Measurements from ENCODE around the gene PPP6R1.

The PPP6R1 gene

DNA sequence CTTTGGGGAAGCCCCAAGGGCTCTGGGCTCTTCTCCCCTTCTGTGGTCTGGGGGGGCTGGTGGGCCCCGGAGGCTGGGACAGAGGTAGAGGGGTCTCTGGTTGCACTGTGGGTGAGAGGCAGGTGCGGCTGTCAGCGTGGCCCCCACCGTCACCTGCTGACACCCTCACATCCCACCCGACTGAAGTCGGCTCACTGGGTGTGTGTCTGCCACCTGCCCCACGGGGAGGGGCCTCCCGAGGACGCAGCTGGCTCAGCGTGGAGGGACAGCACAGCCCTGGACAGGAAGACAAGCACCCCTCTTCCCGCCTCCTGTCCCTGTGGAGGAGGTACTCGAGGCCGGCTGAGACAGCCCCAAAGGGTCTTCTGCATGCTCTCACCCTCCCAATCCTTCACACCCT lies 28.0 kb downstream of the PPP6R1 start:
- TF ChIP-seq TAF1 (IDR thresholded peaks at IDR 0.05; ENCODE audit: low read depth): no peak
- TF ChIP-seq USF1 (IDR thresholded peaks at IDR 0.05): no peak
- no peak for TF ChIP-seq TCF12 (IDR thresholded peaks at IDR 0.05; ENCODE audit: low read depth)
- no peak for TF ChIP-seq NFIC (IDR thresholded peaks at IDR 0.05)
- no peak for TF ChIP-seq EP300 (IDR thresholded peaks at IDR 0.05; ENCODE audit: borderline replicate concordance)
- TF ChIP-seq, protein P1, sequence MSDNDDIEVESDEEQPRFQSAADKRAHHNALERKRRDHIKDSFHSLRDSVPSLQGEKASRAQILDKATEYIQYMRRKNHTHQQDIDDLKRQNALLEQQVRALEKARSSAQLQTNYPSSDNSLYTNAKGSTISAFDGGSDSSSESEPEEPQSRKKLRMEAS (IDR thresholded peaks at IDR 0.05): no peak
- TF ChIP-seq EGR1 (IDR thresholded peaks at IDR 0.05): no peak
- no peak for TF ChIP-seq CREB1 (IDR thresholded peaks at IDR 0.05; ENCODE audit: low read depth)
- no peak for TF ChIP-seq REST (IDR thresholded peaks at IDR 0.05; ENCODE audit: low read depth)
- no peak for TF ChIP-seq YY1 (IDR thresholded peaks at IDR 0.05; ENCODE audit: low read depth)
- no peak for TF ChIP-seq FOXM1 (IDR thresholded peaks at IDR 0.05; ENCODE audit: borderline replicate concordance, low read depth)
- no peak for TF ChIP-seq TEAD4 (IDR thresholded peaks at IDR 0.05)
- no peak for TF ChIP-seq ZBTB7A (IDR thresholded peaks at IDR 0.05; ENCODE audit: low read depth)
- TF ChIP-seq CEBPB (IDR thresholded peaks at IDR 0.05): no peak
- TF ChIP-seq RAD21 (IDR thresholded peaks at IDR 0.05; ENCODE audit: low read depth): no peak

- no peak for TF ChIP-seq TCF12 (IDR thresholded peaks at IDR 0.05; ENCODE audit: low read depth)
- no peak for TF ChIP-seq TAF1 (IDR thresholded peaks at IDR 0.05; ENCODE audit: low read depth)
- no peak for TF ChIP-seq CREB1 (IDR thresholded peaks at IDR 0.05; ENCODE audit: low read depth)
- no peak for TF ChIP-seq USF1 (IDR thresholded peaks at IDR 0.05)
- TF ChIP-seq RAD21 (IDR thresholded peaks at IDR 0.05; ENCODE audit: low read depth): no peak
- no peak for TF ChIP-seq ZBTB7A (IDR thresholded peaks at IDR 0.05; ENCODE audit: low read depth)
- no peak for TF ChIP-seq CEBPB (IDR thresholded peaks at IDR 0.05)
- TF ChIP-seq, protein P1 (IDR thresholded peaks at IDR 0.05): no peak
- no peak for TF ChIP-seq NFIC (IDR thresholded peaks at IDR 0.05)
- no peak for TF ChIP-seq YY1 (IDR thresholded peaks at IDR 0.05; ENCODE audit: low read depth)
- TF ChIP-seq FOXM1 (IDR thresholded peaks at IDR 0.05; ENCODE audit: borderline replicate concordance, low read depth): no peak
- no peak for TF ChIP-seq REST (IDR thresholded peaks at IDR 0.05; ENCODE audit: low read depth)
- no peak for TF ChIP-seq EGR1 (IDR thresholded peaks at IDR 0.05)
- no peak for TF ChIP-seq EP300 (IDR thresholded peaks at IDR 0.05; ENCODE audit: borderline replicate concordance)
These were observed 28.5 kb downstream of the PPP6R1 start for GRCh38 chr19:55230329-55230728.

- TF ChIP-seq, protein P1 (IDR thresholded peaks at IDR 0.05): no peak
- TF ChIP-seq TCF12 (IDR thresholded peaks at IDR 0.05; ENCODE audit: low read depth): no peak
- TF ChIP-seq EP300 (IDR thresholded peaks at IDR 0.05; ENCODE audit: borderline replicate concordance): no peak
- TF ChIP-seq USF1 (IDR thresholded peaks at IDR 0.05): no peak
These were observed 29.0 kb downstream of the PPP6R1 start for GRCh38 chr19:55229789-55230182.

- TF ChIP-seq, protein P1 (IDR thresholded peaks at IDR 0.05): no peak
- no peak for TF ChIP-seq CREB1 (IDR thresholded peaks at IDR 0.05; ENCODE audit: low read depth)
- TF ChIP-seq RAD21 (IDR thresholded peaks at IDR 0.05; ENCODE audit: low read depth): no peak
- no peak for TF ChIP-seq CEBPB (IDR thresholded peaks at IDR 0.05)
- TF ChIP-seq TEAD4 (IDR thresholded peaks at IDR 0.05): no peak
- TF ChIP-seq TAF1 (IDR thresholded peaks at IDR 0.05; ENCODE audit: low read depth): no peak
- TF ChIP-seq EGR1 (IDR thresholded peaks at IDR 0.05): no peak
- TF ChIP-seq USF1 (IDR thresholded peaks at IDR 0.05): no peak
- TF ChIP-seq NFIC (IDR thresholded peaks at IDR 0.05): no peak
- no peak for TF ChIP-seq FOXM1 (IDR thresholded peaks at IDR 0.05; ENCODE audit: borderline replicate concordance, low read depth)
- TF ChIP-seq YY1 (IDR thresholded peaks at IDR 0.05; ENCODE audit: low read depth): no peak
These were observed 29.6 kb downstream of the PPP6R1 start for GRCh38 chr19:55229145-55229788.

Measured in Ishikawa (cell line).